Panc1 (cell line): ENCODE results near the gene EFL1. TPM values are rescaled to one million over a fixed set of nuclear protein-coding genes. Genes with fewer than 3 reads are reported as not detected.
"Not testable (repeated sequence)": the region's sequence is repeated elsewhere in the genome, so short reads cannot be mapped to it uniquely, and the experiment has no call there.

Source experiments
- ATAC-seq: fragments of 200-7000 bp; cut with Tn5 transposase; 2 replicates; pipeline ENCODE4 v1.9.1; 2020; ENCODE audit warnings: mild to moderate bottlenecking, moderate library complexity
- BruUV-seq: library from RNA; stranded (reverse); fragments of 400-500 nt; replicated peaks from 2 replicates; lab custom pipeline; 2021; lab: Mats Ljungman, UMichigan
- CTCF ChIA-PET: fragments of 300-600 bp; sonication (Branson Sonifier 250); formaldehyde crosslinking; loops from one replicate; lab custom pipeline; 2022; ENCODE audit warnings: antibody characterized with exemption; lab: Charles Lee
- POLR2A ChIA-PET: fragments of 300-600 bp; sonication (Branson Sonifier 250); formaldehyde crosslinking; loops from one replicate; lab custom pipeline; 2022; ENCODE audit warnings: antibody characterized with exemption; lab: Charles Lee
- DNase-seq: peaks from one replicate; pipeline ENCODE4 v3.0.0-alpha.2; 2010; ENCODE audit warnings: low read depth, low spot score
- H3K27ac ChIP-seq: 2 replicates; pipeline ENCODE4 v1.5.1; 2011; ENCODE audit warnings: mild to moderate bottlenecking, low read length, inconsistent platforms
- H3K27me3 ChIP-seq: fragments of 200-500 bp; sonication (Bioruptor generic); 2 replicates; pipeline ENCODE4 v1.6.0; 2014; ENCODE audit warnings: low read length, inconsistent platforms; ENCODE audit not compliant: control insufficient read depth, insufficient read depth
- H3K36me3 ChIP-seq: fragments of 200-500 bp; sonication (Bioruptor generic); 2 replicates; pipeline ENCODE4 v1.5.1; 2014; ENCODE audit warnings: inconsistent platforms, mild to moderate bottlenecking, low read length, moderate library complexity; ENCODE audit not compliant: control insufficient read depth, insufficient read depth
- H3K4me1 ChIP-seq: 2 replicates; pipeline ENCODE4 v1.5.1; 2011; ENCODE audit warnings: inconsistent platforms, mild to moderate bottlenecking, low read length, moderate library complexity; ENCODE audit not compliant: control insufficient read depth, insufficient read depth
- H3K4me3 ChIP-seq, 2 experiments: 2 replicates each; pipeline ENCODE4 v1.5.1; 2011 to 2012; ENCODE audit warnings: low read depth in 2 of 2, low read length in 2 of 2, mild to moderate bottlenecking in 2 of 2, inconsistent platforms in 1 of 2, moderate library complexity in 1 of 2
- H3K9me3 ChIP-seq: fragments of 200-500 bp; sonication (Bioruptor generic); 2 replicates; pipeline ENCODE4 v1.5.1; 2014; ENCODE audit warnings: low read depth, mild to moderate bottlenecking, inconsistent platforms, low read length, moderate library complexity; ENCODE audit not compliant: control insufficient read depth, insufficient read depth
- TCF7L2 ChIP-seq: IDR thresholded peaks from 2 replicates; pipeline ENCODE4 v1.6.1; 2011; ENCODE audit warnings: mild to moderate bottlenecking, low read depth, low read length, inconsistent platforms
- in situ Hi-C: cut with HindIII; loops from 2 replicates; pipeline ENCODE4 v1.10.0; 2016; ENCODE audit warnings: low sequenced_read_pairs, low pct_unique_long_range_greater_than_20kb
- intact Hi-C: fragments of 100-400 bp; cut with micrococcal nuclease; formaldehyde crosslinking; loops from one replicate; pipeline ENCODE4 v1.10.0; 2022; ENCODE audit not compliant: unreplicated experiment
- total RNA-seq: library from RNA; stranded (reverse); gene quantifications from one replicate; pipeline ENCODE4 v1.2.1, GENCODE V29; 2021; ENCODE audit not compliant: unreplicated experiment
- TF ChIP-seq, protein P1 (sequence below): fragments of 450-650 bp; IDR thresholded peaks from 2 replicates; pipeline ENCODE4 v1.5.1; 2017; ENCODE audit warnings: mild to moderate bottlenecking

The EFL1 gene
- total RNA-seq, 1 experiment from 2014 or later: 20.2 TPM

- H3K4me1 ChIP-seq, POLR2A ChIA-PET, BruUV-seq, in situ Hi-C loops, H3K36me3 ChIP-seq, intact Hi-C loops, DNase-seq, H3K4me3 ChIP-seq, ATAC-seq, H3K9me3 ChIP-seq, CTCF ChIA-PET, H3K27me3 ChIP-seq, H3K27ac ChIP-seq: not testable (repeated sequence)
These were observed 5.9 kb upstream of the EFL1 start for GRCh38 chr15:82268454-82268853.

DNA sequence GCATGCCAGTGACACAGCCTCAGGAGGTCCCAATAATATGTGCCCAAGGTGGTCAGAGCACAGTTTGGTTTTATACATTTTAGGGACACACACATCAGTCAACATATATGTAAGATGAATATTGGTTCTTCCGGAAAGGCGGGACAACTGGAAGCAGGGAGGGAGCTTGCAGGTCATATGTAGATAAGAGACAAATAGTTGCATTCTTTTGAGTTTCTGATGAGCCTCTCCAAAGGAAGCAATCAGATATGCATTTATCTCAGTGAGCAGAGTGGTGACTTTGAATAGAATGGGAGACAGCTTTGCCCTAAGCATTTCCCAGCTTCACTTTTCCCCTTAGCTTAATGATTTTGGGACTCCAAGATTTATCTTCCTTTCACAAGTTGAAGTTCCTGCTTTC lies 4.6 kb upstream of the EFL1 start:
- CTCF ChIA-PET, DNase-seq, ATAC-seq: not testable (repeated sequence)

DNA sequence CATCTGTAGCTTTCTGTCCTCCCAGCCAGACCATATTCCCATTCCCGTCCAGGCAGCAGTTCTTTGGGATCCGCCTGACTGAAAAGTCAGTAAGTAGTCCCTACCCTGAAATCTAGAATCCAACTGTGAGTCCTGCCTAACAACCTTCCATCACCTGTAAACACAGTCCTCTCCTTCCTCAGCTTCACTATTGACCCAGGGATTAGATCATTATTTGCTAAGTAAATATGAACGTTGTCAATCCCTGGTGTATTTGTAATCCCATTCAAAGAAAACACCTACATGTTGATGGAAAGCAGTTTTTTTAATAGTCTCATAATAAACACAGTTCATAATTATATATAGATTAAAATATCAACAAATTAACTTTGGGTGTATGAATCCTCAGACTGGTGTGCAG lies 816 bp upstream of the EFL1 start:
- TF ChIP-seq TCF7L2: no peak
- TF ChIP-seq, protein P1, sequence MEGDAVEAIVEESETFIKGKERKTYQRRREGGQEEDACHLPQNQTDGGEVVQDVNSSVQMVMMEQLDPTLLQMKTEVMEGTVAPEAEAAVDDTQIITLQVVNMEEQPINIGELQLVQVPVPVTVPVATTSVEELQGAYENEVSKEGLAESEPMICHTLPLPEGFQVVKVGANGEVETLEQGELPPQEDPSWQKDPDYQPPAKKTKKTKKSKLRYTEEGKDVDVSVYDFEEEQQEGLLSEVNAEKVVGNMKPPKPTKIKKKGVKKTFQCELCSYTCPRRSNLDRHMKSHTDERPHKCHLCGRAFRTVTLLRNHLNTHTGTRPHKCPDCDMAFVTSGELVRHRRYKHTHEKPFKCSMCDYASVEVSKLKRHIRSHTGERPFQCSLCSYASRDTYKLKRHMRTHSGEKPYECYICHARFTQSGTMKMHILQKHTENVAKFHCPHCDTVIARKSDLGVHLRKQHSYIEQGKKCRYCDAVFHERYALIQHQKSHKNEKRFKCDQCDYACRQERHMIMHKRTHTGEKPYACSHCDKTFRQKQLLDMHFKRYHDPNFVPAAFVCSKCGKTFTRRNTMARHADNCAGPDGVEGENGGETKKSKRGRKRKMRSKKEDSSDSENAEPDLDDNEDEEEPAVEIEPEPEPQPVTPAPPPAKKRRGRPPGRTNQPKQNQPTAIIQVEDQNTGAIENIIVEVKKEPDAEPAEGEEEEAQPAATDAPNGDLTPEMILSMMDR: no peak
- no peaks in the 10 kb centered on the region for H3K27me3 ChIP-seq
- POLR2A ChIA-PET: no interaction called here
- DNase-seq (peak; percentile 15), ATAC-seq (no peak; the same call in 1 of the 2 replicates)
- CTCF ChIA-PET: no interaction called here
- H3K36me3 ChIP-seq: 0 out of 2 replicates have a peak, but pooled peaks cover 2% of the 10 kb centered on the region
- H3K9me3 ChIP-seq: no peaks in the 10 kb centered on the region
- BruUV-seq: TSS peak; percentile 77
- H3K4me3 ChIP-seq: peak overlapping the region; percentile 66 to 74
- in situ Hi-C loops (no loop called here), intact Hi-C loops (no loop called here)
- H3K4me1 ChIP-seq: peaks cover 10% of the 10 kb centered on the region
- no peak overlapping the region for H3K27ac ChIP-seq

More for the DNA sequence above, 4.6 kb upstream of the EFL1 start:
- POLR2A ChIA-PET: interaction anchor here (0.6 kb wide), 1 partner anchor 133 kb away, joined by 3 read pairs; no protein-coding TSS in a partner anchor
- H3K27me3 ChIP-seq, intact Hi-C loops, BruUV-seq, in situ Hi-C loops, H3K4me1 ChIP-seq, H3K36me3 ChIP-seq, H3K9me3 ChIP-seq, H3K27ac ChIP-seq, H3K4me3 ChIP-seq: not testable (repeated sequence)

- H3K4me3 ChIP-seq: peak overlapping the region; percentile 66 to 74
- H3K27me3 ChIP-seq, CTCF ChIA-PET, H3K36me3 ChIP-seq, BruUV-seq, intact Hi-C loops, in situ Hi-C loops, H3K9me3 ChIP-seq, POLR2A ChIA-PET: not testable (repeated sequence)
- H3K27ac ChIP-seq: peak overlapping the region; percentile 71
- ATAC-seq (peak; percentile 60), DNase-seq (peak; percentile 61)
- H3K4me1 ChIP-seq: peaks cover 10% of the 10 kb centered on the region
These were observed 740 bp downstream of the EFL1 start for GRCh38 chr15:82261566-82262421.

DNA sequence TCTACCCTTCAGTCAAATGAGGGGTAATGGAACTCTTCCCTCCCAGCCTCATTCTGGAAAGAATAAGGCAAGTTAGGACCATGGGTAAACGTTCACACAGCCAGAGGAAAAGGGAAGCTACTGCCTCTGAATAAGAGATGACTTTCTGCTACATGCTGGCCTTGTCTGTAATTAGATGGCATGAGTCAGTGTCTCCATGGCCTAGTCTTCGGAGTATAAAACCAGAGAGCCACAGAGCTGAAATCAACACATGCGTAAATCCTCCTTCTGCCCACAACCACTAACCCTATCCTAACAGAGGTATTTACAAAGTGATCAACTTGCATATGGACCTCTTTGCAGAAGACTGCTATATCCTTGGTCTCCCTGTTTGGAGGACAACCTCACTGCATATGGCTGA lies 14.3 kb downstream of the EFL1 start:
- not testable (repeated sequence) for ATAC-seq

DNA sequence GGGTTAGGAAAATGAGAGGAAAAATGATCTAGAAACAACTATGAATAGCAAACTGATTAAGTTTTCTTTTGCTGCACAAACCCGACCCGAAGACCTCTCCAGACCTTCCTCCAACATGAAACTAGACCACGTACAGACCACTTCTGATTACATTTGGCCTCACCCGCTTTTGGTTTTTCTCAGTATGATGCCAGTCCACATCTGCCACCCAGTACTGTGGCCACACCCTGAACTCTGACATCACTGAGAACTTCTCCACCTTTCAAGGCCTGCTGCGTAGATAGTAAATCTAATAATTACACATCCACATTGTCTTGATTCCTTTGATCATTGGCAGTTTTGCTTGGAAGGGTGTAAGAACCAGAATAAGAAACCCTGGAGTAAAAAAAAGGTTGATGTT lies 16.6 kb downstream of the EFL1 start:
- in situ Hi-C loops, H3K9me3 ChIP-seq, H3K4me3 ChIP-seq, H3K27me3 ChIP-seq, POLR2A ChIA-PET, BruUV-seq, CTCF ChIA-PET, H3K36me3 ChIP-seq, ATAC-seq, intact Hi-C loops, DNase-seq, H3K27ac ChIP-seq, H3K4me1 ChIP-seq: not testable (repeated sequence)

More for the DNA sequence above, 14.3 kb downstream of the EFL1 start:
- H3K4me1 ChIP-seq, H3K9me3 ChIP-seq, DNase-seq, BruUV-seq, H3K36me3 ChIP-seq, H3K4me3 ChIP-seq, POLR2A ChIA-PET, intact Hi-C loops, H3K27ac ChIP-seq, CTCF ChIA-PET, in situ Hi-C loops, H3K27me3 ChIP-seq: not testable (repeated sequence)
